ENCODE measurements around the gene IL15RA. TPM values are rescaled to one million over a fixed set of nuclear protein-coding genes. Genes with fewer than 3 reads are reported as not detected.

The IL15RA gene
- polyA plus RNA-seq, 2 of the 4 experiments (the other 2 are of a cell fraction): 0.46 to 0.83 TPM

GRCh38 chr10:5942474-5942873 is 34.9 kb downstream of the IL15RA start:
- H3K4me3 ChIP-seq: no peak overlapping the region
- H3K4me1 ChIP-seq: peaks cover 14% of the 10 kb centered on the region; the same call in 2 of the 3 replicates
- no peak for FAIRE-seq
- POLR2A ChIA-PET: no interaction called here
- TF ChIP-seq HES2 (IDR thresholded peaks at IDR 0.05) (no peak), MYC (IDR thresholded peaks at IDR 0.05; ENCODE audit: borderline replicate concordance, low read length) (no peak)
- no peak for DNase-seq (ENCODE audit: low read depth in 1 of 2, low spot score in 1 of 2)
- CTCF ChIA-PET: interaction anchor here (1.2 kb wide), 1 partner anchor 22 kb away, joined by 4 read pairs; no protein-coding TSS in a partner anchor
- no peak for ATAC-seq
- WGBS (ENCODE audit: missing lambda C conversion rate): 81% methylated on average over 12 of the region's 16 CpGs
- H3K9me3 ChIP-seq: no peaks in the 10 kb centered on the region
- no peak overlapping the region for H3K4me2 ChIP-seq
- no peak overlapping the region for H3K27ac ChIP-seq

GRCh38 chr10:5942001-5942400 is 35.3 kb downstream of the IL15RA start:
- DNase-seq (ENCODE audit: low read depth in 1 of 2, low spot score in 1 of 2): no peak
- POLR2A ChIA-PET: no interaction called here
- 85% methylated on average over 13 of the region's 13 CpGs for WGBS (ENCODE audit: missing lambda C conversion rate)
- H3K27ac ChIP-seq: no peak overlapping the region
- H3K9me3 ChIP-seq: no peaks in the 10 kb centered on the region
- peak in 1 of 2 experiments; percentile 10; a peak in 2 of 6 replicates for ATAC-seq
- TF ChIP-seq POLR2AphosphoS2 (conservative IDR thresholded peaks at IDR 0.05; ENCODE audit: low read length): no peak
- no peak for TF ChIP-seq TFCP2L1 (CRISPR knock-in tag; IDR thresholded peaks at IDR 0.05)
- no peak for TF ChIP-seq CHD2 (IDR thresholded peaks at IDR 0.05; ENCODE audit: low read length, partially characterized antibody)
- TF ChIP-seq ESRRA (IDR thresholded peaks at IDR 0.05; ENCODE audit: borderline replicate concordance, low read length): no peak
- no peak for TF ChIP-seq E2F6 (IDR thresholded peaks at IDR 0.05; ENCODE audit: borderline replicate concordance, low read depth)
- TF ChIP-seq MYC (IDR thresholded peaks at IDR 0.05; ENCODE audit: borderline replicate concordance, low read length): no peak
- no peak for TF ChIP-seq JUNB (IDR thresholded peaks at IDR 0.05)
- no peak for TF ChIP-seq ZFP36 (IDR thresholded peaks at IDR 0.05; ENCODE audit: borderline replicate concordance, partially characterized antibody)
- no peak for TF ChIP-seq RCOR1 (IDR thresholded peaks at IDR 0.05; ENCODE audit: low read depth, low read length)
- TF ChIP-seq BHLHE40 (IDR thresholded peaks at IDR 0.05; ENCODE audit: low read depth, low read length): no peak
- TF ChIP-seq RFX5 (IDR thresholded peaks at IDR 0.05): no peak
- no peak for TF ChIP-seq KDM1A (IDR thresholded peaks at IDR 0.05; ENCODE audit: low read depth)
- CTCF ChIA-PET: interaction anchor here (1.2 to 1.4 kb wide), 2 partner anchors 22 to 144 kb away, joined by 4 read pairs; no protein-coding TSS in a partner anchor
- H3K4me2 ChIP-seq: no peak overlapping the region
- H3K4me3 ChIP-seq: no peak overlapping the region
- FAIRE-seq: no peak
- H3K4me1 ChIP-seq: peaks cover 14% of the 10 kb centered on the region; the same call in 2 of the 3 replicates

DNA sequence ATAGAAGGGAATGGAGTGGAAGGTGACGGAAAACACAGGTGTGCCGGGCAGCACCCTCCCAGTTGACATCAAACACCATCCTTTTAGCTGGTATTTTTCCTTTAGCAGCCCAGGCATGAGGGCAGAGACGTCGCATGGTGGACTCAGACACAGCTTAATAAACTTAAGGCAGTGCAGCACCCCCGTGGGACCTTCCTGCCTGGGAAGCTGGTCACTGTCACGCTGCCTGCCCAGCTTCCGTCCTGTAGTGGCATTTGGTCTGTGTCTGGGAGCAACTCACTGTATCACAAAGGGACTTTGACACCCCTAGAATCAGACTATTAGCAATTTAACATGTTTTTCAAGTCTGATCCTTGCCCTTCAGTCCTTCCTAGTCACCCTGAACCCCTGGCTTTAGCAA is 35.8 kb downstream of the IL15RA start:
- Histone ChIP-seq H3K4me2 (no peak overlapping the region), H3K9me3 (no peaks in the 10 kb centered on the region), H3K27ac (no peak overlapping the region), H3K4me3 (no peak overlapping the region), H3K4me1 (peaks cover 14% of the 10 kb centered on the region; the same call in 2 of the 3 replicates)
- FAIRE-seq: no peak
- ChIA-PET POLR2A (interaction anchor here (0.6 kb wide), 1 partner anchor 461 kb away, joined by 5 read pairs; no protein-coding TSS in a partner anchor), CTCF (interaction anchor here (1.2 to 1.4 kb wide), 2 partner anchors 23 to 145 kb away, joined by 4 read pairs; no protein-coding TSS in a partner anchor)
- no peak for ATAC-seq
- TF ChIP-seq E2F6 (IDR thresholded peaks at IDR 0.05; ENCODE audit: borderline replicate concordance, low read depth) (no peak), PHF8 (IDR thresholded peaks at IDR 0.05; ENCODE audit: borderline replicate concordance, low read depth) (no peak), RCOR1 (IDR thresholded peaks at IDR 0.05; ENCODE audit: low read depth, low read length) (no peak), ESRRA (IDR thresholded peaks at IDR 0.05; ENCODE audit: borderline replicate concordance, low read length) (no peak), NR3C1 (IDR thresholded peaks at IDR 0.05) (no peak), HEYL (CRISPR knock-in tag; IDR thresholded peaks at IDR 0.05) (no peak), ZFP36 (IDR thresholded peaks at IDR 0.05; ENCODE audit: borderline replicate concordance, partially characterized antibody) (no peak)
- TF ChIP-seq, protein P1, sequence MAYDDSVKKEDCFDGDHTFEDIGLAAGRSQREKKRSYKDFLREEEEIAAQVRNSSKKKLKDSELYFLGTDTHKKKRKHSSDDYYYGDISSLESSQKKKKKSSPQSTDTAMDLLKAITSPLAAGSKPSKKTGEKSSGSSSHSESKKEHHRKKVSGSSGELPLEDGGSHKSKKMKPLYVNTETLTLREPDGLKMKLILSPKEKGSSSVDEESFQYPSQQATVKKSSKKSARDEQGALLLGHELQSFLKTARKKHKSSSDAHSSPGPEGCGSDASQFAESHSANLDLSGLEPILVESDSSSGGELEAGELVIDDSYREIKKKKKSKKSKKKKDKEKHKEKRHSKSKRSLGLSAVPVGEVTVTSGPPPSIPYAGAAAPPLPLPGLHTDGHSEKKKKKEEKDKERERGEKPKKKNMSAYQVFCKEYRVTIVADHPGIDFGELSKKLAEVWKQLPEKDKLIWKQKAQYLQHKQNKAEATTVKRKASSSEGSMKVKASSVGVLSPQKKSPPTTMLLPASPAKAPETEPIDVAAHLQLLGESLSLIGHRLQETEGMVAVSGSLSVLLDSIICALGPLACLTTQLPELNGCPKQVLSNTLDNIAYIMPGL (CRISPR knock-in tag; IDR thresholded peaks at IDR 0.05; ENCODE audit: borderline replicate concordance): no peak
- DNase-seq (ENCODE audit: low read depth in 1 of 2, low spot score in 1 of 2): no peak
- 80% methylated on average over 7 of the region's 7 CpGs for WGBS (ENCODE audit: missing lambda C conversion rate)
